Activated naive CD4-positive, alpha-beta T cell treated with anti-CD3 and anti-CD28 coated beads, Interleukin-2, amount 50 U/mL, for 72 hours (primary cell): ENCODE results near the gene BRMS1. TPM values are rescaled to one million over a fixed set of nuclear protein-coding genes. Genes with fewer than 3 reads are reported as not detected.
"Not testable (repeated sequence)": the region's sequence is repeated elsewhere in the genome, so short reads cannot be mapped to it uniquely, and the experiment has no call there.

Experiments
- ATAC-seq, 2 donors: fragments of 150-1000 bp; cut with Tn5 transposase; 2 replicates each; pipeline ENCODE4 v1.10.0; 2021; ENCODE audit warnings: mild to moderate bottlenecking in 2 of 2, moderate library complexity in 2 of 2
- DNase-seq, 2 donors: peaks; one replicate each; pipeline ENCODE4 v3.0.0; 2021 to 2022; ENCODE audit warnings: low spot score in 2 of 2
- H3K27ac Mint-ChIP-seq, 2 donors: one replicate each; pipeline ENCODE4 v1.8.0; 2022; ENCODE audit warnings: mild to moderate bottlenecking in 2 of 2, mixed read lengths in 2 of 2
- H3K36me3 Mint-ChIP-seq, 2 donors: one replicate each; pipeline ENCODE4 v1.8.0; 2022; ENCODE audit warnings: mixed read lengths in 2 of 2
- H3K9me3 Mint-ChIP-seq, 2 donors: one replicate each; pipeline ENCODE4 v1.8.0; 2022; ENCODE audit warnings: mixed read lengths in 2 of 2
- total RNA-seq, 2 donors: library from RNA; stranded (reverse); gene quantifications; one replicate each; pipeline ENCODE4 v1.2.3, GENCODE V29; 2022

Gene BRMS1, protein sequence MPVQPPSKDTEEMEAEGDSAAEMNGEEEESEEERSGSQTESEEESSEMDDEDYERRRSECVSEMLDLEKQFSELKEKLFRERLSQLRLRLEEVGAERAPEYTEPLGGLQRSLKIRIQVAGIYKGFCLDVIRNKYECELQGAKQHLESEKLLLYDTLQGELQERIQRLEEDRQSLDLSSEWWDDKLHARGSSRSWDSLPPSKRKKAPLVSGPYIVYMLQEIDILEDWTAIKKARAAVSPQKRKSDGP
- 10 to 100 TPM; 32.1 to 33.5 TPM for total RNA-seq

- H3K36me3 Mint-ChIP-seq = peaks cover 8 to 14% of the 10 kb centered on the region in 2 donors
- peak; percentile 84 to 88 for ATAC-seq
Measured at GRCh38 chr11:66344550-66345315, at the start of gene BRMS1. Gene BRMS1, minus strand, starts transcription at chr11:66345104. Its CDS starts 2,870 bp downstream, at chr11:66342234.

DNA sequence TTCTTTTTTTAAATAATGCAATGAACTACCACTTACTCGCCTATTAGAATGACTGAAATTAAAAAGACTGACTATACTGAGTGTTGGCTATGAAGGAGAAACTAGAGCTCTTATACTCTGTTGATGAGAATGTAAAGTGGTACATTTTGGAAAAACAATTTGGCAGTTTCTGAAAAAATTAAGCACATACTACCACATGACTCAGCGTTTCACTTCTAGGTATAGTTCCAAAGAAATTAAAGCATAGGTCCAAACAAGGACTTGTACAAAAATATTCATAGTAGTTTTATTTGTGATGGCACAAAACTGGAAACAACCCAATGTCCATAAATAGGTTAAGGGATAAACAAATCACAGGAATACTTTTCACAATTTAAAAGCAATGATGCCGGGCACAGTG, 49.0 kb upstream of the BRMS1 start:
- Mint-ChIP-seq H3K36me3 (no peaks in the 10 kb centered on the region), H3K27ac (no peak overlapping the region)

More at GRCh38 chr11:66344550-66345315, at the start of gene BRMS1:
- peak within 1 kb of the TSS; percentile 95 to 97 for H3K27ac Mint-ChIP-seq
- DNase-seq = peak; percentile 89 to 93
- peaks cover 0 to 3% of the 10 kb centered on the region in 2 donors for H3K9me3 Mint-ChIP-seq

GRCh38 chr11:66391322-66391721, 46.4 kb upstream of the BRMS1 start:
- no peak for ATAC-seq
- H3K27ac Mint-ChIP-seq = no peak overlapping the region
- no peaks in the 10 kb centered on the region for H3K36me3 Mint-ChIP-seq

More for the DNA sequence above, 49.0 kb upstream of the BRMS1 start:
- no peak for ATAC-seq
- no peak for DNase-seq
- no peaks in the 10 kb centered on the region for H3K9me3 Mint-ChIP-seq

DNA sequence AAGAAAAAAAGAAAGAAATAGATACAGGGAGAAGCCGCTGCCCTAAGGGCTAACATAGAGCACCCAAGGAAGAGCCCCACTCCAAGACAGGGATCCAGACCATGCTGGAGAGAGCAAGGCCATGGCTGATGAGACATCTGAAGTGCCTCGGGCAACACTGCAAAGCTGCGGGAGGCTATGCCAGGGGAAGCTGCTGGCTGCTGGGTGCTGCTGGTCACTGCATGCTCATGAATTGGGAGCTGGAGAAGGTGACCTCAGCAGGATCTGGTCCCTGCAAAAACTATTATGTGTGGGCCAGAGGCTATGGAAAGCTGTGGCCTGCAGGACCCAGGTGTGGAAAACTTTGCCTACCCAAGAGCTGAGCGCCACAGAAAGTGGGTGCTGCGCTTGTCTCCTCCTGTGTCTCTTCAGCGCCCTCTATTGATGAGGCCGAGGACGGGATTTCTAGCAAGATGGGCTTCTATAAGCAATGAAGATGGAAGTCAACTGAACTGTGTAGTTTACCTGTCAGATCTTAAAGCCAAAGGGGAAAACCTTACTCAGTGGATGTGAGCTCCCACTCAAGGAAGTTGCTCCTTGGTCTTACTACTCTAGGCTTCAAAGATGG, 44.0 kb upstream of the BRMS1 start:
- ATAC-seq (peak; percentile 79 to 80), DNase-seq (peak in 1 of 2 donors; percentile 81)
- Mint-ChIP-seq H3K27ac (no peak overlapping the region), H3K9me3 (no peaks in the 10 kb centered on the region), H3K36me3 (no peaks in the 10 kb centered on the region)

More at GRCh38 chr11:66391322-66391721, 46.4 kb upstream of the BRMS1 start:
- no peak for DNase-seq
- H3K9me3 Mint-ChIP-seq = no peaks in the 10 kb centered on the region

DNA sequence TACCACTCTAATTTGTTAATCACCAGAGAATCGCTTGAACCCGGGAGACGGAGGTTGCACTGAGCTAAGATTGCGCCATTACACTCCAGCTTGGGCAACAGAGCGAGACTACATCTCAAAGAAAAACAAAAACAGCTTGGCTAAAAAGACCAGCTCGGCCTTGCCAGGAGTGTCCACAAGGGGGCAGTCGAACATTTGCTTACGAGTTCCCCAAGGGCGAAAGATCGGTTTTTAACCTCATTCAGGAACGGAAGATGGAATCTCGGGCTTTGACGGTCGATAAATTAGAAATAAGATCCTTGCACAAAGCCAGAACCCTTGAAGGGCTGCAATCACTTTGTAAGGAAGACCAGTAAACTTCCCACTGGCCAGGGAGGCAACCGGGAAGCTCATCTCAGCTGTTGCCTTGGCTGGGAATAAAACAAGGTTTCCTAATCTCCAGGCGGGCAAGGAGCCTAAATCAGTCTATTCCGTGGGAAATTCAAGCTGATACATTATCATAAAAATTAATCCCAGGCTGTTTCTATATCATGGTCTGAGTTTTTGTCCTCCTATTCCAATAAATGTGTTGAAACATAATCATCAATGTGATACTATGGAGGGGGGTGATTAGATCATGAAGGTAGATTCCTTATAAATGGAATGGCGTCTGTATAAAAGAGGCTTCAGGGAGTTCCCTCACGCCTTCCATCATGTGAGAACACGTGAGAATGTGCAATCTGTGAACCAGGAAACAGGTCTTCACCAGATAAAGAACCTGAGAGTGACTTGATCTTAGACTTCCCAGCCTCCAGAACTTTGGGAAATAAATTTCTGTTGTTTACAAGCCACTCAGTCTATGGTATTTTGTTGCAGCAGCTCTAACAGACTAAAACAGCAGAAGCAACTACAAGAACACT, 41.5 kb upstream of the BRMS1 start:
- Mint-ChIP-seq H3K27ac (peak overlapping the region in 1 of 2 donors; percentile 5), H3K9me3 (no peaks in the 10 kb centered on the region), H3K36me3 (no peaks in the 10 kb centered on the region)
- ATAC-seq (peak; percentile 75 to 78), DNase-seq (peak; percentile 72 to 88)

DNA sequence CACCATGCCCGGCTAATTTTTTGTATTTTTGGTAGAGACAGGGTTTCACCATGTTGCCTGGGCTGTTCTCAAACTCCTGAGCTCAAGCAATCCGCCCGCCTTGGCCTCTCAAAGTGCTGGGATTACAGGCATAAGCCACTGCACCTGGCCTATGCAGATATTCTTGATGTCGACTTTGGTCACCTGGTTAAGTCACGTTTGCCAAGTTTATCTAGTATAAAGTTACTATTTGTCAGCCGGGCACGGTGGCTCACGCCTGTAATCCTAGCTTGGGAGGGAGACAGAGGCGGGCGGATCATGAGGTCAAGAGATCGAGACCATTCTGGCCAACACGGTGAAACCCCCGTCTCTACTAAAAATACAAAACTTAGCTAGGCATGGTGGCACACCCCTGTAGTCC, 39.4 kb upstream of the BRMS1 start:
- not testable (repeated sequence) for H3K27ac Mint-ChIP-seq, H3K9me3 Mint-ChIP-seq, H3K36me3 Mint-ChIP-seq, ATAC-seq, DNase-seq

- H3K27ac Mint-ChIP-seq, ATAC-seq, H3K36me3 Mint-ChIP-seq, DNase-seq, H3K9me3 Mint-ChIP-seq: not testable (repeated sequence)
Measured at GRCh38 chr11:66380264-66380663, 35.4 kb upstream of the BRMS1 start.

DNA sequence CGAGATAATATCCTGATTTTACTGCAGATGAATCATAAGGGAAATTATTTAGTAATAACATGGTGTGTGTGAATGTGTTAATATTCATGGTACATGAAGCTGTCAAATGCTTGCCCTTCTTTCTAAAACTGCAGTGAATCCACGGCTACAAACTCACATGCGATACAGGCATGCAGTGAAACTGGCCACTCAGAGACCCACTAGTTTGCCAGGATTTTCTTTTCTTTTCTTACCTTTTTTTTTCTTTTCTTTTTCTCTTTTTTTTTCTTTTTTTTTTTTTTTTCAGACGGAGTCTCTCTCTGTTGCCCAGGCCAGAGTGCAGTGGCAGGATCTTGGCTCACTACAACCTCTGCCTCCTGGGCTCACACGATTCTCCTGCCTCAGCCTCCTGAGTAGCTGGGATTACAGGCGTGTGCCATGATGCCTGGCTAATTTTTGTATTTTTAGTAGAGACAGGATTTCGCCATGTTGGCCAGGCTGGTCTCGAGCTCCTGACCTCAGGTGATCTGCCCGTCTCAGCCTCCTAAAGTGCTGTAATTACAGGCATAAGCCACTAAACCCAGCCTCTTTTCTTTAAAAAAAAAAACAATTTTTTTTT, 28.9 kb upstream of the BRMS1 start:
- ATAC-seq, H3K27ac Mint-ChIP-seq, H3K36me3 Mint-ChIP-seq, DNase-seq, H3K9me3 Mint-ChIP-seq: not testable (repeated sequence)

- DNase-seq (no peak), ATAC-seq (no peak)
- no peaks in the 10 kb centered on the region for H3K9me3 Mint-ChIP-seq
- H3K27ac Mint-ChIP-seq = no peak overlapping the region
- no peaks in the 10 kb centered on the region for H3K36me3 Mint-ChIP-seq
Measured at GRCh38 chr11:66373265-66373664, 28.4 kb upstream of the BRMS1 start.

DNA sequence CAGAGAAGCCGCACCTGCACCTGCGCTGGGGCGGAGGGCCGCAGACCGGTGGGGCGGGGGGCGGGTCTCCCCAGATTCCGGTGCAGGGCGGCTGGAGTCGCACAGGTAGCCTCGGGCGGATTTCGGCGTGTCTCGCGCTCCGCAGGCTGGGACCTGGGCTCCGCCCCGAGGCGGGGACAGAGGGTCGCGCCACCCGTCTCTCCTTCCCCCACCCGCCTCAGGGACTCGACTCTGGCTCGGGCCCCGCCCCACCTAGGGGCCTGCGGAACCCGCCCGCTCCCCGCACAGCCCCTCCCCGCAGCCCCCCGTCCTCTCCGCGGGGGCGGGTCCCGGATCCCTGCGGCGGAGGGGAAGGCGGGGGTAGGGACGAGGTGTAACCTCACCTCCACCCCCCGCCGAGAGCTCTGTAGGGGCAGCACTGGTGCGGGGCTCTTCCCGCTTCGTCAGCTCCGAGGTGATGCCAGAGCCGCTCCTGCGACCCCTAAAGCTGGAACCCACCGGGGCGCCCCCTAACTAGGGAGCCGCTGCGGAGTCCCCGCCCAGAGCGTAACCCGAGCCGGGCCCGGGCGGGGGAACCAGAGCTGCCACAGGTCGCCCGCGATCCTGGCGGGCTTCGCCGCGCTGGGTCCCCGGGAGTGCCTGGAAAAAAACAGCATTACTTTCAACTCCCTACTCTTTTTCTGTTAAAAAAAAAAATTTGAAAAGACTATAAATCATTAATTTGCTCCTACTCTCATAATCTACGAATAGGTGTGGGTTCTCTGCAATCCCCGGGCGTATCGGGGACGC, 26.9 kb upstream of the BRMS1 start, which contains the start of gene SLC29A2:
Gene SLC29A2, minus strand, starts transcription at position 134 of the 789 bp plus-strand sequence. CDS start 169 bp downstream, outside the sequence.
- ATAC-seq (peak; percentile 72 to 91), DNase-seq (peak; percentile 73 to 83)
- Mint-ChIP-seq H3K27ac (peak within 1 kb of the TSS; percentile 77 to 96), H3K9me3 (no peaks in the 10 kb centered on the region), H3K36me3 (no peaks in the 10 kb centered on the region)

DNA sequence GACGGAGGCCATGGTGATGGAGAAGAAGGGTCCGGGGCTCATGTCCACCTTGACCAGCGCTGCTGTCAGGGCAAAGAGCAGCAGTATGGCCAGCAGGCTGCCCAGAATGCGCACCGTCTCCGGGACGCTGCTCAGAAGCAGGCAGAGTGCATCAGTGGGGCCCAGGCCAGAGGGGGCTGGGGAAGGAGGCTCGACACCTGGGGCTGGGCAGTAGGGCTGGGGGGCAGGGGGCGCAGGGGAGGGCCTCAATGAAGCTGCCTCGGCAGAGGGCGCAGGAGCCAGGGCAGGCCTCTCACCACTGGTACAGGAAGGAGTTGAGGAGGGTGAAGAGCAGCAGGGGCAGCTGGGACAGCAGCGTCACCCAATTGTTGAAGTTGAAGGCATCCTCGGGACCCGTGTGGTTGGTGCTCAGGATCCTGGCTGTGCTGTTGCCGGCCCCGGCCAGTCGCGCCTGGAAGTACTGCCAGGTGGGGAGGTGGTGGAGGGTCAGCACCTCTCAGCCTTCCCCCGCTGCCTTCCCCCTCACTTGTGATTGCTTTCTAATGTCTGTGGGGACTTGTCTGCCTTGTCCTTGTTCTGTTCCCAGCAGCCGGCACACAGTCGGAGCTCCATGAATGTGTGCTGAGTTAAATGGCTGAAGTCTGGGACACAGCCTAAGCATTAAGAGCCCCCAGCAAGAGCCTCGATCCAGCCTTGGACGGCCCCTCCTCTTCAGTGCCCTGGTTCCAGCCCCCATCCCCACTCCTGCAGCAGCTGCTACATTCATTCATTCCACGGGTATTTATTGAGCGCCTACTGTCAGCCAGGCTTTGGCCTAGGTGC, 24.4 kb upstream of the BRMS1 start:
- no peaks in the 10 kb centered on the region for H3K9me3 Mint-ChIP-seq
- no peak for ATAC-seq
- H3K36me3 Mint-ChIP-seq = no peaks in the 10 kb centered on the region
- H3K27ac Mint-ChIP-seq = peak overlapping the region in 1 of 2 donors; percentile 69
- DNase-seq = no peak

GRCh38 chr11:66368484-66368883, 23.6 kb upstream of the BRMS1 start:
- H3K36me3 Mint-ChIP-seq = no peaks in the 10 kb centered on the region
- no peak overlapping the region for H3K27ac Mint-ChIP-seq
- H3K9me3 Mint-ChIP-seq = no peaks in the 10 kb centered on the region
- ATAC-seq (no peak), DNase-seq (no peak)

GRCh38 chr11:66367561-66368312, 22.8 kb upstream of the BRMS1 start:
- ATAC-seq (no peak), DNase-seq (no peak)
- no peaks in the 10 kb centered on the region for H3K36me3 Mint-ChIP-seq
- no peaks in the 10 kb centered on the region for H3K9me3 Mint-ChIP-seq
- H3K27ac Mint-ChIP-seq = no peak overlapping the region
